Sigmoid colon (tissue), 4 donors: ENCODE results near the gene CACNG3.

Source experiments
- POLR2A ChIP-seq, 2 donors: fragments of 450-650 bp; IDR thresholded peaks; one replicate each; pipeline ENCODE4 v1.6.1; 2016; ENCODE audit warnings: antibody characterized with exemption in 2 of 2, mild to moderate bottlenecking in 2 of 2, moderate library complexity in 2 of 2
- POLR2AphosphoS5 ChIP-seq, 4 donors: sonication (generic); formaldehyde crosslinking; IDR thresholded peaks; one replicate each; pipeline ENCODE4 v1.6.1; 2017; ENCODE audit warnings: antibody characterized with exemption in 4 of 4
- TF ChIP-seq, protein P1 (sequence below), 4 experiments: fragments of 450-650 bp in 3 of 4; fragments of 200-600 bp in 1 of 4; IDR thresholded peaks; one replicate each; pipeline ENCODE4 v1.5.1; 2016 to 2019; ENCODE audit warnings: antibody characterized with exemption in 4 of 4, mild to moderate bottlenecking in 3 of 4, moderate library complexity in 2 of 4

- TF ChIP-seq, protein P1, sequence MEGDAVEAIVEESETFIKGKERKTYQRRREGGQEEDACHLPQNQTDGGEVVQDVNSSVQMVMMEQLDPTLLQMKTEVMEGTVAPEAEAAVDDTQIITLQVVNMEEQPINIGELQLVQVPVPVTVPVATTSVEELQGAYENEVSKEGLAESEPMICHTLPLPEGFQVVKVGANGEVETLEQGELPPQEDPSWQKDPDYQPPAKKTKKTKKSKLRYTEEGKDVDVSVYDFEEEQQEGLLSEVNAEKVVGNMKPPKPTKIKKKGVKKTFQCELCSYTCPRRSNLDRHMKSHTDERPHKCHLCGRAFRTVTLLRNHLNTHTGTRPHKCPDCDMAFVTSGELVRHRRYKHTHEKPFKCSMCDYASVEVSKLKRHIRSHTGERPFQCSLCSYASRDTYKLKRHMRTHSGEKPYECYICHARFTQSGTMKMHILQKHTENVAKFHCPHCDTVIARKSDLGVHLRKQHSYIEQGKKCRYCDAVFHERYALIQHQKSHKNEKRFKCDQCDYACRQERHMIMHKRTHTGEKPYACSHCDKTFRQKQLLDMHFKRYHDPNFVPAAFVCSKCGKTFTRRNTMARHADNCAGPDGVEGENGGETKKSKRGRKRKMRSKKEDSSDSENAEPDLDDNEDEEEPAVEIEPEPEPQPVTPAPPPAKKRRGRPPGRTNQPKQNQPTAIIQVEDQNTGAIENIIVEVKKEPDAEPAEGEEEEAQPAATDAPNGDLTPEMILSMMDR (IDR thresholded peaks at IDR 0.05) = no peak
- no peak for TF ChIP-seq POLR2A (IDR thresholded peaks at IDR 0.05)
- TF ChIP-seq POLR2AphosphoS5 (IDR thresholded peaks at IDR 0.05) = no peak
These were observed 41.2 kb downstream of the CACNG3 start for GRCh38 chr16:24297375-24297774.
